Glomerular visceral epithelial cell (primary cell): ENCODE results near the gene DLX3.
"Not testable (repeated sequence)": the region's sequence is repeated elsewhere in the genome, so short reads cannot be mapped to it uniquely, and the experiment has no call there.

Experiments used
- DNase-seq: peaks from one replicate; pipeline ENCODE4 v3.0.0-alpha.2; 2016; ENCODE audit errors: extremely low spot score

DLX3 gene

DNA sequence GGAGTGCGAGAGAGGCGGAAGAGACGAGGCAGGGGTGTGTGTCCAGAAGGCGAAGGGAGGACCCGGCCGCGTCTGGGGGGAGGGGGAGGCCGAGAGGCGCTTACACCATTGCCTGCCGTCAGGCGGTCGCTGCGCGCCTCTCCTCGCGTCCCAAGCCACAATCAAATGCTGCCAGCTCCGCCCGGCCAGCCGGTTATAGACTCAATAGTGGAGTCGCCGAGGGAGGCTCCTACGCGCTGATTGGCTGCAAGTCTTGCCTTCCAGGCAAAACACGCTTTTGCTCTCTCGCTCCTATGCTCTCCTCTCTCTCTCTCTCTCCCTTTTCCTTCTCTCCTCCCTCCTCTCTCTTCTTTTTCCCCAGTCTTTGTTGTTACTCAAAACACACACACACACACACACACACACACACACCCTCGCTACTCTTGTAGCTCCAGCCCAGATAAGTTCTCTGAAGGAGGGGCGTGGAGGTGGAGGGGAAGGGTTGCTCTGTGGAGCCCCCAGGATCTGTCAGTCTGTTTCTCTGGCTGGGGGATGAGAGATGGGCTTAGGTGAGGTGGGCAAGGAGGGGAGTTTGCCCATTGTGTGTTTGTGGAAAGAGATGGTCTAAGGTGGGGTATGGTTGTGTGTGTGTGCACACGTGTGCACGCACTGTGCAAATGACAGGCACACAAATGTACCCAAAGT is at the start of gene DLX3:
Gene DLX3, minus strand, starts transcription at position 170 of the 684 bp plus-strand sequence. CDS start 226 bp downstream, outside the sequence.
- DNase-seq: peak; percentile 48

DNA sequence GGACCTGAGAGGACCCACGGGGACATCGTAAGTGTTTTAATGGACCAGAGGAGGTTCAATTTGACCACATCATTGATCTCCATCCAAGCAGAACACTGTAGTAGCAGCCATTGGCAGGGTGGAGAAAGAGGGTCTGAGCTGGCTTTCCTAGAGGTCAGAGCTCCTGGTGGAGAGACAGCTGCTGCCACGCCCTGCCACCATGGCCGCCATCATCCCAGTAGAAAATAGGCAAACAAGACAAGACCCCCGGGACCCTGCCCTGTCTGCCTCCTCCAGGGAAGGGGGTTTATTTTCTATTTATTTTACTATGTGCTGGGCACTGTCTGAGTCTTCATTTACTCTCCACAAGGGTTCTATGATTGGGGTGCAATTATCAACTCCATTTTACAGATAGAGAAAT is 49.5 kb upstream of the DLX3 start:
- DNase-seq: no peak

DNA sequence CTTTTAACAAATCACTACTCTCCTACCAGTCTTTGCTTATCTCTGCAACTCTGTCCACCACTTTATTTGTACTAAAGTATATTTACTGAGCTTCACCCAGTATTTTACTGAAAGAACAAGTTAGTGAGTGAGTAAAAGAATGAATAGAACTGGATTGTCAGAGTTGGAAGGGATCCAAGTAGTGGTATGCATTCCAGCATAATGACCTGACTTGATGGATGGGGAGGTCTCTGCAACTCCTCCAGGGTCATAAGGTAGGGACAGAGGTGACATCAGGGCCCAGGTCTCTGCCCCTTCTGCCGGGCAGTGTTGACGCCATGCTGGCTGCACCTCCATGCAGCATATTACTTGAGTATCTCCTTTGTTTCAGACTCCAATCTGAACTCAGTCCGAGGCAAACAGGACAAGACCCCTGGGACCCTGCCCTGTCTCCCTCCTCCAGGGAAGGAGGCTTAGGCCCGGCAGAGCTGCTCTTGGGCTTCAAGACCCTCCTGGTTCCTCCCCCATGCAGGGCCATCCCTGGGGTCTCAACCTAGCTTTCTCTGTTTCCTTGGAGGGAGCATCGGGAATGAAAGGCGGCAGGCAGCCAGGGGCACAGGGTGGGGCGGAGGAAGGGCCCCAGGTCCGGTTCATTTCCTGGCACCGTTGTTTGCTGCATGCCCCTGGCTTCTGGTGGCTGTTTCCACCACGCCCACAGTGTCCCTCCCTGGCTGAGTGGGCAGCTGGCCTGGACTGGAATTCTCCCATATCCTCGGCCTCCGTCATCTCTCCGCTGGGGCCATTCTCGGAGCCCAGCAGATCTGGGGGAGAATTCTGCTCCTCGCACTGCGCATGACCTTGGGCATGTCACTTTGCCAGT is 48.5 kb upstream of the DLX3 start:
- no peak for DNase-seq

DNA sequence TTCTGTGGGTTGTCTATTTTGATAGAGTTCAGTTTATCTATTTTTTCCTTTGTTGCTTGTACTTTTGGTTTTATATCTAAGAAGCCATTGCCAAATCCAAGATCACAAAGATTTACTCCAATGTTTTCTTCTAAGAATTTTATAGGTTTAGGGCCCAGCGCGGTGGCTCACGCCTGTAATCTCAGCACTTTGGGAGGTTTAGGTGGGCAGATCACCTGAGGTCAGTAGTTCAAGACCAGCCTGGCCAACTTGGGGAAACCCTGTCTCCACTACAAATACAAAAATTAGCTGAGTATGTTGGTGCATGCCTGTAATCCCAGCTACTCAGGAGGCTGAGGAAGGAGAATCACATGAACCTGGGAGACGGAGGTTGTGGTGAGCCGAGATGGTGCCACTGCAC is 47.2 kb upstream of the DLX3 start:
- no peak for DNase-seq

DNA sequence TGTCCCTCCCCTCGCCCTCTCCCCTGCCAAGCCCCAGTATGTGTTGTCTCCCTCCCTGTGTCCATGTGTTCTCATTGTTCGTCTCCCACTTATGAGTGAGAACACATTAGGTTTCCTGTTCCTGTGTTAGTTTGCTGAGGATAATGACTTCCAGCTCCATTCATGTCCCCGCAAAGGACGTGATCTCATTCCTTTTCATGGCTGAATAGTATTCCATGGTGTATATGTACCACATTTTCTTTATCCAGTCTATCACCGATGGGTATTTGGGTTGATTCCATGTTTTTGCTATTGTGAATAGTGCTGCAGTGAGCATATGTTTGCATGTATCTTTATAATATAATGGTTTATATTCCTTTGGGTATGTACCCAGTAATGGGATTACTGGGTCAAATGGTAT is 45.5 kb upstream of the DLX3 start:
- not testable (repeated sequence) for DNase-seq

DNA sequence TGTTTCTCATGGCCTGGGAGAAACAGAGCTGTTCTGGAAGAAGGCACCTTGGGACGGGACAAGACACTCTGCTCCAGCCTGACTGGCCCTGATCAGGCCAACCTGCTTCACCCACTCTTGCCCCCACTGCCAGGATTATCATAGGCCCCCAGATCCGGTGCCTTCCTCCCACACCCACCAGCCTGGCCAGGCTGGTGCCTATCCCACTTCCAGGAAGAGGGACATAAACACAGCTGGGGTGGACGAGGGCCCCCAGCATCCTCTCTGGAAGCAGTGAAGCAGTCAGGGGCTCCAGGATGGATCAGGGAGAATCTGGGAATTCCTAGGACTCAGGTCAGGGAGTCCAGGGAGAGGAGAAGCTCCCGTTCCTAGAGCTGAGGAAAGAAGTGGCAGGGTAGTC is 44.0 kb upstream of the DLX3 start:
- DNase-seq: no peak

DNA sequence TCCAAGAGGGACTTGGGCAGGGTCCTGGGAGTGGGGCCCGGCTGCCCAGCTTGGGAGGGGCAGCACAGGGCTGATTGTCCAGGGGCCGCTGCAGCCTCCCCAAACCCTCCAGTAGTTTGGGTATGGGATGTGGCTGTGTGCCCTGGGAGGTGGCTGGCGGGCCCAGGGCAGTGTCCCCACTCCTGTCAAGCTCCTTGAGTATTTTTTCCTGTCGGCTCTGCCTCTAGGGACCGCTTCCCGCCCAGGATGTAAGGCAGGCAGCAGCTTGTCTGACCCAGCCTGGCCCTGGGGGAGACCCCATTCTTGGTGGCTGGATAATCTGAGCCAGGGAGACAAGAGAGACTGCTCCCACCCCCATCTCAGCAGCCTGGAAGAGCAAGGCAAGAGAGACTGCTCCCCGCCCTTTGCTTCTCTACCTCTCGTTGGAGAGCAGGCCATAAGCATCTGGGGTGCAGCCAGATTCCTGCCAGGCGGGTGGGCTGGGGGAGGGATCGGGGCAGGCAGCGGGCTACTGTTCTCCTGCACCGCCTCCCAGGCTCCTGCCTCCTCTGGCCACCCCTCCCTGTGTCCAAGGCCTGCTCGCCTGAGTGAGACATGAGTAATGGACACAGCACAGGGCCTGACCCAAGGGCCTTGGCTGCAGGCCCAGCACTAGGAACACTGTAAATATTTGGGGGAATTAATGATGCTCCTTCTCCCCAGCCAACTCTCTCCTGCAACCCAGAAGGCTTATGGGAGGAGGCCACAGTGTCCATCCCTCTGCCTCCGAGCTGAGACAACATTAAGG is 42.5 kb upstream of the DLX3 start:
- DNase-seq: peak; percentile 87

DNA sequence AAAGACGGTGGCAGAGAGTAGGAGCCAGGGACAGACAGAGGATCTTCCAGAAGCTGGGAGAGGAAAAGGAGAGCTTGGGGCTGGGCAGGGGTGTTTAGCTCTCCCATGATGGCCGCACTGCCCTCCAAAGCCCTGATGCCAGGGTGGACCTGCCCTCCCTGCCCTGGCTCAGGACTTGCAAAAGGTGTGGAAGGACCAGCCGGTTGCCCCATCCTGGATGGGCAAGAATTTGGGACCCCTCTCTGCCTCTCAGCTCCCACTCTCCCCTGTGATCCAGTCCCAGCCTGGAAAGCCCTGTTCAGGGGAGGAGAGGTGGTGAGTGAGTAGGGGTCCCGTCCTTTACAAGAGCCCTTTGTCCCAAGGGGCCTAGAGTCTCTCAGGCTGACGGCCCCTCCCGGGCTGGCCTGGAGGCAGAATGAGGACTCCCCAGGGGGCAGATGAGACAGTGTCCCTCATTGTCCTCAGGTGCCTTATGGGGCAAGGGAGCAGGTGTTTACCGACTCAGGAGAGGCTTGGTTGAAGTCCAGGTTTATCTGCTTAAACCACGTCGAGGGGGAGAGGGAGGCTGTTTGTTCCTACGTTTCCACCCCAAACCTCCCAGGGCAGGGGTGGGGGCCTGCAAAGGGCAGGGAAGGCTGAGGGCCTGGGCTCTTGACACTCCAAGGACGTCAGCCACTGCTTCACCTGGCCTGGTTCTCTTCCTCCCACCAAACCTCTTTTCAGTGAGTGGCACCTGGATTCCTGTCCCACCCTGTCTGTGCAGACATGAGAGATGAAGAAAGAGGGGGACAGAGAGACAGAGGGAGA is 41.6 kb upstream of the DLX3 start:
- no peak for DNase-seq

DNA sequence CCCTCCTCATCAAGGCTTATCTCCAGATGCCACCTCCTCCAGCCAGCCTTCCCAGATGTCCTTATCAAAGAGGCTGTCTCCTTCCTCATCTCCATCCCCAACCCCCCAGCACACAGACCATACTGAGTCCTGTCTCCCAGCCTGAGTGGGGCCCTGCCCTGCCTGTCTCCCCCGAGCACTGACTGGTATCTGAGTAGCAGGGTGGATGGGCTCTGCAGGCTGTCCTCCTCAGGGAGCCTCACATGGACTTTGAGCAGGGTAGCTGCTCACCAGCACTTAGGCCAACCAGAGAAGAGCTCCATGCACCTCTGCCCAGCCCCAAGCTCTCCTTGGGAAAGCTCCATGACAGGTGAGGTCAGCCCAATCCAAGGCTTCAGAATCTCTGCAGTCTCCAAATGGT is 40.9 kb upstream of the DLX3 start:
- DNase-seq: no peak

DNA sequence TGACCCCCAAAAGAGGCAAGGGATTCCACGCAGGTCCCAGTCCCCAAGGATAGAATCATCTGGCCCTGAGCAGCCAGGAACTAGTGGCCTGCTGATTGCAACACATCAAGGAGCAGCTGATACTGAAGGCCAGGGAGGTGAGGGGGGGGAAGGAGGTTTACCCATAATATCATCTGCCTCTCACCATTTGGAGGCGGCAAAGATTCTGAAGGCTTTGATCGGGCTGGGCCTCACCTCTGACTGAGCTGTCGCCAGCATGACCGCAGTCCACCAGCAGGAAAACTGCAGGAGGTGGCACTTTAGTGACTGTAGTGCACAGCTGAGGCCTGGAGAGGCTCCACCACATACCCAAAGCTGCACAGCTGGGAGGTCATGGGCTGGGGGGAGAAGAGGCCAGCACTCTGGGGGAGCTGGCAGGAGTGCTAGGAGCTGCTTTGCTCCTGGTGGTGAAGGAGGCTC is 40.4 kb upstream of the DLX3 start:
- peak; percentile 11 for DNase-seq

DNA sequence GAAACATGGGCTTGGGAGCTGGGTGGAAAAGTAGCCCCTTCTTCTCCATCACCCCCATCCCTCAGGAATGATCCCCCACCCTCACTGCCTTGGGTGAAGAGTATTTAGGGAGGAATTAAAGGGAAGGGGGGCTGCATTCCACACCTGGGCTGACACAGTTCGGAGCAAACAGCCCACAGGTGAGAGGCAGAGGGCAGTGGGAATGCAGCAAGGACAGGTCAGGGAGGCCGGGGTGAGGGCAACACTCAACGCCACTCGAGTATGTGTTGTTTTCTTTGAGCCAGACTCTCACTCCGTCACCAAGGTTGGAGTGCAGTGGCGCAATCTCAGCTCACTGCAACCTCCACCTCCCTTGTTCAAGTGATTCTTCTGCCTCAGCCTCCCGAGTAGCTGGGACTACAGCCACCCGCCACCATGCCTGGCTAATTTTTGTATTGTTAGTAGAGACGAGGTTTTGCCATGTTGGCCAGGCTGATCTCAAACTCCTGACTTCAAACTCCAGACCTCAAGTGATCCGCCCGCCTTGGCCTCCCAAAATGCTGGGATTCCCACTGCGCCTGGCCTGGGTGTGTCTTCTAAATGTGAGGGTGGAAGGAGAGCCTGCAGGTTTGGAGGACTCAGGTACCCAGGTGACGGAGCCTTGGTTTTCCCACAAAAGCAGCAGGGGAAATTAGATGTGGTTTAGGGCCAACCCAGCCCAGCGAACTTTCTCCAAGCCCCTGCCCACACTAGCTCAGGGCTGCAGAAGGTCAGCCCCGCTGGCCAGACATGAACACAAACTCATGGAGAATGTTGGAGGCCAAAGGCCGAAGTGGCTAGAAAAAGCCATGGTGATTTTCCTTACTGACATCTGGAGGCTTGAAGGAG is 39.7 kb upstream of the DLX3 start:
- DNase-seq: no peak

DNA sequence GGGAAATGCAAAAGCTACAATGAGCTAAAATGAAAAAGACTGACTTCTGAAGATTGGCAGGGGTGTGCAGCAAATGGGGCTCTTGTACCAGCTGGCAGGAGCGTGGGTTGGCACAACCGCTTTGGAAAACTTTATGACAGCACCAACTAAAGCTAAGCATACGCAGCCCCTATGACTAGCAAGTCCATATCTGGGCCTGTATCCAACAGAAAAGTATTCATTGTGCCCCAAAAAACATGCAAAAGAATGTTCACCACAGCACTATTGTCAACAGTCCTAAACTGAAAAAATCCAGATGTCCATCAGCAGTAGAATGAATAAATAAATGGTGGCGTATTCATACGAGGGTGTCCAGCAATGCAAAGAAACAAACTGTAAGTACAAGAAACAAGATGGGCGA is 38.3 kb upstream of the DLX3 start:
- DNase-seq: no peak

DNA sequence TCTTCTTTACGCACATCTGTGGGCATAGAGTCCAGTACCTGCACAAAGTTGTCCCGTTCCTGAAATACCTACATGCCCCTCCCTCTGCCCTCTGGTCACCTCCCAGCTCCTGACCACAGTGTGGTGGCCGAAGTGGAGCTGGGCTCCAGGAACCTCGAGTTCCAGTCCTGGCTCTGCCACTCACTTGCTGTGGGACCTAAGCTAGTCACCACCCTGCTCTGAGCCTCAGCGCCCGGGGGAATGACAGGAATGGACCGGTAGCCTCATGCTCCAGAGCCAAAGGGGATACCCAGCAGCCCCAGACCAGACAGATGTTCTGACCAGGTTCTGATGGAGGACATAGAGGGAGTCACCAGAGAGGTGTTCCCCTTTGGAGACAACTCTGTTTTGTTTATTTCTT is 34.2 kb upstream of the DLX3 start:
- DNase-seq: peak; percentile 33

DNA sequence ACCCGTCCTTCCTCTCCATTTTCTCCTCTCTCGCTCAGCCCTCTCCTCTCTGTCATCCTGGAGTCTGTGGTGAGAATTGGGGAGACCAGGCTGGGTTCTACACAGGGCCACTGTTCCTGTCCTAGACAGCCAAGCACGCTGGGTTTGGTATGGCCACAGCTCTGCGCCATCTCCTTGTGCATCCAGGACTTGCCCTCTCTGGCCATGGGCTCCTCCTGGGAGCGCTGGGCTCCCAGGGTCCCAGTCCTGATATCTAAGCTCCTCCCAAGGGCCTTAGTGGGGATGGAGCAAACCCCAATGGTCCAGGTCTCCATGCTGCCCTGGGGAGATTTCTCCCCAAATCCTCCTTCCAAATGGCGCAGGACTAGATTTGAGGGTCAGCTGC is 33.7 kb upstream of the DLX3 start:
- DNase-seq: no peak

DNA sequence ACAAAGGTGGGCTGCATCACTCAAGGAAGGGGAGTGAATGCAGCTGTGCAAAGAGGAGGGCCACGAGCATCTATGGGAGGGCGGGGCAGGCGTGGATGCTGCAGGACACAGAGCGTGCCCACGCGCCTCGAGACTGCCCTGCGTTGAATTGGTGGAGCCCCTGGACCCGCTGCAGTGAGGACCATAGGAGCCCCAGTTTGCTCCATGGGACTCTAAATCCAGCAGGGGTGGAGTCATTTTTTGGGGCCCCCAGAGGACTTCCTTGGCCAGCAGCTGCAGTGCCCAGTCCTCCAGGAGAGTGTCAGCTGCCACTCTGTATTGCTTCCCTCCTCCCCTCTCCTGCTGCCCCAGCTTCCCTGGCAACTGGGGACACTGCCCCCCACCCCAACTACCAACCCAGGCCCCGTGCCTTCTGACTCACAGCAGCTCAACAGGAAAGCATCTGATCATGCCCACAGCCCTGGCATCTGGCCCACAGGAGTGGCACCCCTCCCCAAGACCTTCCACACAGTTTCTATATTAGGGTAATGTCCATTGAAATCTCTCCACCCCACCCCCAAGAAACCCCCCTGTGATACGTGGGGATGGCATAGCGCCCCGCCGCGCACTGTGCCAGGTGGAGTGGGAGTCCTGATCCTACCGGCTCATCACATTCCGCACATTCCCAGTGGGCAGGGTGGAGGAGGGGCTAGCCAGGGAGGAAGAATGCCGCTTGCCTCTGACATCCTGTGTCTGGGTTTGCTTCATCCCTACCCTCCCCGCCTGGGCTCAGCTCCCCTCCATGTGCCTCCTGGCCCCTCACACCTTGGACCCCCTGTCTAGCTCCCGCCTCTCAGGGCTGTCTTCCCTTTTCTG is 33.1 kb upstream of the DLX3 start:
- peak; percentile 99 for DNase-seq

DNA sequence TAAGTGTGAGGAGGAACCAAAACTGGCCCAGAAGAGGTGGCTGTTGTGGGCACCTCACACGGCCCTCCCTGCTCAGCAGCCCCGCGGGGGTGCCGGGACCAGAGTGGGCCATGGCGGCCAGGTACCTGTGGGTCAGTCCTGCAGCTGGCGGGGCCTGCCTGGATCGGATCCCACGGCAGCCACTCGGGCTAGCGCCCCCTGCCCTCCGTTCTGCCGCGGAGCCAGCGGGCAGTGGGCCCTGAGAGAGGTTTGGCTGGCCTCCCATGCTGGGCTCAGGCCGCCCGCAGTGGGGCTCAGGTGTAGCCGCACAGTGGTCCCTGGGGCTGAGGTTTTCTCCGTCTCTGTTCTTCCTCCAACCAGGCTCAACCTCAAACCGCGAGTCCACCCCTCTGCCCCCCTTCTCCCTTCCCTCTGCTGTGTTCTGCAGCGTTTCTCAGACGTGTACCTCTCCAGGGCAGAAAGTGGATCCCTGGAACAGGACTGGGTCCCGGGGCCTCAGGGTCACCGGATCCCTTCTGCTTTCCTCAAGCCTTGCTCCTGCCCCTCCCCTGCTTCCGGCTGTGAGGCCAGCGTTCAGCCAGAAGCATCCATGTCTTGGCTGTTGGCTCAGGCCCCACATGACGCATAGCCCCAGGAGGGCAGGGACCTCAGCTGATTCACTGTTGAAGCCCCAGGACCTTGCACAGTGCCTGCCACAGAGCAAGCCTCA is 32.3 kb upstream of the DLX3 start:
- DNase-seq: peak; percentile 99

DNA sequence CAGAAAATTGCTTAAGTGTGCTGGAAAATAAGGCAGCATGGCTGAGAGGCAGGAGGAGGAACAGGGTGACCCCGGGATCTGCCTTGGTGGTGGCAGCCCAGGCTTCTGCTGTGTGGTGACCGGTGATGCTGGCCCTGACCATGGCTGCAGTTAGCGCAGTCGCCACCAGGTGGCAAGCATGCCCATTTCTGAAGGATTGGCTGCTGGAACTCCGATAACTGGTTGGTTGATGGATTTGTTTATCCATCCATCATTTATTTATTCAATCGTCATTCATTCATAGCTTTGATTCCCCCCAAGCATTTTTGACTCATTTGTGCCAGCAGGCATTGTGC is 31.8 kb upstream of the DLX3 start:
- DNase-seq: peak; percentile 90

DNA sequence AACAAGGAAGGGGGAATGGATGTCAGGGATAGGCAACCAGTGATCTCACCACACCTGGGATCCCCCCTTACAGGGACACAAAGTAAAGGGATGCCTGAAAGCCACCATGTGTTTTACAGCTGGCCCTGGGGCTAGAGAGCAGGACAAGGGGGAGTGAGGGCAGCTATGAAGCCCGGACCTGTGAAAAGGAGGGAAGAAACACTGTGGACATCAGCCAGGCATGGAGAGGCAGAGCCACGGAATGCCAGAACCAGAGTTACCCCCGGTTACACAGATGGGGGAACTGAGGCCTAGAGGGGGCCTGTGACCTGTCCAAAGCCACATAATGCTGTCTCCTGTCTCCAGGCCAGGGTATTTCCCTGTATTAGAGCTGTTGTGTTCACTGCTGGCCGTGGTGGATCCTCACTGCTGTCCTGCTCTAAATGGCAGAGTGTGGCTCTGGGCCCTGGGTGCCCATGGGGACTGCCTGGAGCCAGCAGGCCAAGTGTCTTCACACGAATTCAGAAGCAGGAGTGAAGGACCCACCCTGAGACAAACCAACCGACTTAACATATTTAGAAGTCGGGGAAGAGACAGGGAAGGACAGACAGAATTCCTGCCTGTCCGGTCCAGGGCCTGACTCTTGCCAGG is 31.1 kb upstream of the DLX3 start:
- no peak for DNase-seq

DNA sequence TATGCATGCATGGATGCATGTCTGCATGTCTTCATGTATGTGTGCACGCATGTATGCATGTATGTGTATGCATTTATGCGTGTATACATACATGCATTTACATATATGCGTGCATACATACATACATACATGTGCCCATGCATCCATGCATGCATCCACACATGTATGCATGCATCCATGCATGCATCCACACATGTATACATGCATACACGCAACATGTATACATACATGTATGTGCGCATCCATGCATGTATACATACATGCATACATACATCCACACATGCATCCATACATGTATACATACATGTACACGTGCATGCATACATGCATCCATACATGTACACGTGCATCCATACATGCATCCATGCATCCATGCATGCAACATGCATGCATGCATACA is 29.8 kb upstream of the DLX3 start:
- no peak for DNase-seq
